Upper lobe of left lung (tissue), 4 donors: ENCODE data around the gene SH3PXD2A.
"Not testable (repeated sequence)": the region's sequence is repeated elsewhere in the genome, so short reads cannot be mapped to it uniquely, and the experiment has no call there.

Experiments used
- EP300 ChIP-seq, 4 donors: sonication (generic); formaldehyde crosslinking; IDR thresholded peaks; one replicate each; pipeline ENCODE4 v1.5.1; 2017; ENCODE audit warnings: antibody characterized with exemption in 4 of 4, control low read depth in 2 of 4
- POLR2A ChIP-seq, 4 donors: fragments of 450-650 bp; IDR thresholded peaks; one replicate each; pipeline ENCODE4 v1.5.1; 2016 to 2017; ENCODE audit warnings: antibody characterized with exemption in 4 of 4, mild to moderate bottlenecking in 2 of 4
- POLR2AphosphoS5 ChIP-seq, 2 donors: sonication (generic); formaldehyde crosslinking; IDR thresholded peaks; one replicate each; pipeline ENCODE4 v1.5.1; 2017; ENCODE audit warnings: antibody characterized with exemption in 2 of 2
- TF ChIP-seq, protein P1 (sequence below), 6 experiments: fragments of 450-650 bp in 4 of 6; fragments of 200-600 bp in 2 of 6; sonication (generic) in 2 of 6; IDR thresholded peaks; one replicate each; pipeline ENCODE4 v1.5.1; 2016 to 2019; ENCODE audit warnings: antibody characterized with exemption in 6 of 6

DNA sequence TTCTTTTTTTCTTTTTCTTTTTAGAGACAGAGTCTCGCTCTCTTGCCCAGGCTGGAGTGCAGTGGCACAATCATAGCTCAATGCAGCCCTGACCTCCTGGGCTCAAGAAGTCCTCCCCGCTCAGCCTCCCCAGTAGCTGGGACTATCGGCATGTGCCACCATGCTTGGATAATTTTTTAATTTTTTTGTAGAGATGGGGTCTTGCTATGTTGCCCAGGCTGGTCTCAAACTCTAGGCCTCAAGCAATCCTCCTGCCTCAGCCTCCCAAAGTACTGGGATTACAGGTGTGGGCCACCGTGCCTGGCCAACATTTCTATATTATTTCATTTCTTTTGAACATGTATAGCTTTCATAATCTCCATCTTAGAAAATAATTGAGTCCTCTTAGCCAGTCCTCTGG lies 42.1 kb downstream of the SH3PXD2A start:
- TF ChIP-seq POLR2A, POLR2AphosphoS5, EP300 (IDR thresholded peaks at IDR 0.05): not testable (repeated sequence)
- TF ChIP-seq, protein P1, sequence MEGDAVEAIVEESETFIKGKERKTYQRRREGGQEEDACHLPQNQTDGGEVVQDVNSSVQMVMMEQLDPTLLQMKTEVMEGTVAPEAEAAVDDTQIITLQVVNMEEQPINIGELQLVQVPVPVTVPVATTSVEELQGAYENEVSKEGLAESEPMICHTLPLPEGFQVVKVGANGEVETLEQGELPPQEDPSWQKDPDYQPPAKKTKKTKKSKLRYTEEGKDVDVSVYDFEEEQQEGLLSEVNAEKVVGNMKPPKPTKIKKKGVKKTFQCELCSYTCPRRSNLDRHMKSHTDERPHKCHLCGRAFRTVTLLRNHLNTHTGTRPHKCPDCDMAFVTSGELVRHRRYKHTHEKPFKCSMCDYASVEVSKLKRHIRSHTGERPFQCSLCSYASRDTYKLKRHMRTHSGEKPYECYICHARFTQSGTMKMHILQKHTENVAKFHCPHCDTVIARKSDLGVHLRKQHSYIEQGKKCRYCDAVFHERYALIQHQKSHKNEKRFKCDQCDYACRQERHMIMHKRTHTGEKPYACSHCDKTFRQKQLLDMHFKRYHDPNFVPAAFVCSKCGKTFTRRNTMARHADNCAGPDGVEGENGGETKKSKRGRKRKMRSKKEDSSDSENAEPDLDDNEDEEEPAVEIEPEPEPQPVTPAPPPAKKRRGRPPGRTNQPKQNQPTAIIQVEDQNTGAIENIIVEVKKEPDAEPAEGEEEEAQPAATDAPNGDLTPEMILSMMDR (IDR thresholded peaks at IDR 0.05): not testable (repeated sequence)
